Daoy (cell line): ENCODE data around the gene DUOXA2. TPM values are rescaled to one million over a fixed set of nuclear protein-coding genes. Genes with fewer than 3 reads are reported as not detected.
A peak's percentile ranks its signal among the peaks of the same experiment; 100 is the strongest.

Experiments used
- DNase-seq: peaks from one replicate; pipeline ENCODE4 v3.0.0-alpha.2; 2015; ENCODE audit warnings: low read depth
- total RNA-seq: library from RNA; depleted of rRNA; stranded (reverse); fragments of >200 nt; shearing (Covaris generic); gene quantifications from 2 replicates; pipeline ENCODE4 v1.2.3, GENCODE V29; 2014

The DUOXA2 gene
- total RNA-seq, 1 experiment from 2014 or later: not detected

DNA sequence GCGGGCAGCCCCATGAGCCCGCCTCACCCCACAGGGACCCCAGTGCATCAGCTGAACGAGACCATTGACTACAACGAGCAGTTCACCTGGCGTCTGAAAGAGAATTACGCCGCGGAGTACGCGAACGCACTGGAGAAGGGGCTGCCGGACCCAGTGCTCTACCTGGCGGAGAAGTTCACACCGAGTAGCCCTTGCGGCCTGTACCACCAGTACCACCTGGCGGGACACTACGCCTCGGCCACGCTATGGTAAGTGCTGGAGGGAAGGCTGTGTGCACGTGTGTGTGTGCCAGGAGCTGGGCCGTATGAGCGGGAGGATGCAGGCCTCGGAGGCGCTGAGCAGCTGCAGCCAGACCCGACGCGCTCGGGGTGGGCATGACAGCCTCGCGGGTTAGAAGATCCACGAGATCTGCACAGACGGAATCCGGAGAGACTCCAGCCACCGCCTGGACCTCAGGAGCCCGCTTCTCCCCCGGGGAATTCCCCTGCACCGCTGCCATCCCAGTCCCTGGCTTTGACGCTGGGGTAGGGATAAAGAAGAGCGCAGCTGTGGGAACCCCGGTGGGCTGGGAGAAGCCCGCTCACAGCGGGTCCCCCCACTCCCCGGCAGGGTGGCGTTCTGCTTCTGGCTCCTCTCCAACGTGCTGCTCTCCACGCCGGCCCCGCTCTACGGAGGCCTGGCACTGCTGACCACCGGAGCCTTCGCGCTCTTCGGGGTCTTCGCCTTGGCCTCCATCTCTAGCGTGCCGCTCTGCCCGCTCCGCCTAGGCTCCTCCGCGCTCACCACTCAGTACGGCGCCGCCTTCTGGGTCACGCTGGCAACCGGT, 2.6 kb downstream of the DUOXA2 start:
- no peak for DNase-seq

DNA sequence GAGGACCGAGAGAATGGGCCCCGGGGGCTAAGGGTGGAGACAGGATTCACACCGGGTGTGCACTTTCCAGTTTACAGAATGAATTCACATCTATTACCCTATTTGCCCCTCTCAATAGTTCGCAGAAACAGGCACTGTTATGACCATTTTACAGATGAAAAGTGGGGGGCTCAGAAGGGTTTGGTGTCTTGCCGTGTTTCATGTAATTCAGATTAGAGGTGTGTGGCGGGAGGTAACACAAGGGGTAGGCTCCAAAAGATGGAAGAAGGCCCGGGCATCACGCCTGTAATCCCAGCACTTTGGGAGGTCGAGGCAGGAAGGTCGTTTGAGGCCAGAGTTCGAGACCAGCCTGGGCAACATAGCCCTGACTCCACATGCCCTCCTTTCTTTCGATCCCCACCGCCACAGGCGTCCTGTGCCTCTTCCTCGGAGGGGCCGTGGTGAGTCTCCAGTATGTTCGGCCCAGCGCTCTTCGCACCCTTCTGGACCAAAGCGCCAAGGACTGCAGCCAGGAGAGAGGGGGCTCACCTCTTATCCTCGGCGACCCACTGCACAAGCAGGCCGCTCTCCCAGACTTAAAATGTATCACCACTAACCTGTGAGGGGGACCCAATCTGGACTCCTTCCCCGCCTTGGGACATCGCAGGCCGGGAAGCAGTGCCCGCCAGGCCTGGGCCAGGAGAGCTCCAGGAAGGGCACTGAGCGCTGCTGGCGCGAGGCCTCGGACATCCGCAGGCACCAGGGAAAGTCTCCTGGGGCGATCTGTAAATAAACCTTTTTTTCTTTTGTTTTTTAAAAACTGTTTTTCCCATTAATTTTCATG, 3.4 kb downstream of the DUOXA2 start:
- DNase-seq: no peak

DNA sequence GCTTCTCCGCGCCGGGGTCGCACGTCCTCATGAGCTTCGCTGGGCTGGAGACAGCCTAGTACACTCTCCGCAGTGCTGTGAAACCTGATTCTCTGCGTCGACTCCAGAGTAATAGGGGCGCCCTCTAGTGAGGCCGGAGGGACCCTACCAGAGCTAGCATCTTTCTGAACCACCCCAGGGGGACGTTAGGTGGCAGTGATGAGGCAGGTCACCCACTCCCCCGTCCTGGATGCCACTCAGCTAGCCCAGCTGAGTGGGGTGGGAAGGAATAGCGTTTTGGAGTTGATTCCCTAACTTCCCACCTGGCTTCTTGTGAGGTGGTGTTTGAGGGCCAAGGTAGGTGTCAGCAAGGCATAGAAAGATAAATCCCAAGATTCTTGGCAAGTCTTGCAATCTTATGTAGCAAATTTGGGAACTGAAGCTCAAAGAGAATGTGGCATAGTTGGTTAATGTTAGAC, 4.0 kb downstream of the DUOXA2 start:
- peak; percentile 88 for DNase-seq

DNA sequence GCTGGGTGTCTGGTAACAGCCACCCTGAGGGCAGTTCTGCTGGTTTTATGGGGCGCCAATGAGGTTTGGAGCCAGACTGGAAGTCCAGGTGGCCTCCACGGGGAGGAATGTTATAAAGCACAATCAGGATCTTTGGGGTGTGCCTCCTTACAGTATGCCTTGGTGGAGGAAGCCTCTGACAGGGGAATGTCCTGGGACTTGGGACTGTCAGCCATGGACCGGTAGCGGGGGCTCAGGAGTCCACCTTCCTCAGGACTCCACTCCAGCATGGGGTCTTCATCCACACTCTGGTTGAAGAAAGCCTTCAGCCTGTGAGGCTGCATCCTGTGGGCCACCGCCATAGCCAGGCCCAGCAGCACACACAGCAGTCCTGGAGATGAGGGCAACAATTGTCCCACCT, 4.9 kb downstream of the DUOXA2 start:
- no peak for DNase-seq

DNA sequence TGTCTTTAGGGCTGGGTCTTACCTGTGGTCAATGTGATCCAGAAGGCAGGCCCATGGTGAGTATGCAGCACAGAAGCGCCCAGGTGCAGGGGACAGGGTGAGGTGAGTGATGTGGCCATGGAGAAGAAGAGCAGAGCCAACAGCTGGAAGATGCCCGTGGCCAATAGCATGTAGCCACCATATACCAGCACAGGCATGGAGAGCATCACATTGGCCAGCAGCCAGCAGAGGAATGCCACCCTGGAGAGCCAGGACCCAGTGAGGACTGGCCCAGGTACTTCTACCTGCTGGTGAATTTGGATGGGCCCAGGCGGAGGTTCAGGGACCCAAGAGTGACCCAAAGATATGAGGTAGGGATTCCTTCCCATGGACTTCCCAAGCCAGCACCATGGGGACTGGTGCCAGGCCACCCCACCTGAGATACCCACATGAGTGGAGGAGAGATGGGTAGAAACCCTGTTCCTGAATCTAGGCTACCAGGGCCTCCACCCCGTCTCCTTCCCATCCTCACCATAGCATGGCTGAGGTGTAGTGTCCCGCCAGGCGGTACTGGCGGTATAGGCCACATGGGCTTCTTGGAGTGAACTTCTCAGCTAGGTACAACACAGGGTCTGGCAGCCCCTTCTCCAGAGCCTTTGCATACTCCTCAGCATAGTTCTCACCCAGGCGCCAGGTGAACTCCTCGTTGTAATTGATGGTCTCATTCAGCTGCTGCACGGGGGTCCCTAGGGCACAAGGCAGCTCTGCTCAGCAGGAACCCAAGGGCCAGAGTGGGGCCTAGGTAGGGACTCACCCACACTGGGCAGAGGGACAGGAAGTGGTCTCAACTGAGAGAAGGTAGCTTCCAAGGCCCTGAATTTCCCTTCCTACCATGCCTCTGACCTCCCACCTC, 6.2 kb downstream of the DUOXA2 start:
- no peak for DNase-seq

DNA sequence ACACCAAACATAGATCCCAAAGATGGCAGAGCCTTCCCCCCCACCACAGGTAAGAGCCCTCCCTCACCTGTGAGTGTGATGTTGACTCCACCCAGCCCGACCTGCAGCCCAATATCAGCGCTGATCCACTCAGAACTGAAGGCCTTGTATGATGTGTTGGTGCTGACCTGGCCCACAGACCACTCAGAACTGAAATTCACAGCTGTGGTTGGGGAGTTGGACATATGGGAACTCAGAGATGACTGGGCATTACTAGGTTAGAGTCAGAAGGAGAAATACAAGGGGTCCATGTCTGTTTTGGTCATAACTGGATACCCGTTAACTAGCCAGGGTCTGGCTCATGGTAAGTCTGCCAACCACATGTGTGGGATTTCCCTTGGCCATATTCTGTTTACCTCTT, 6.9 kb downstream of the DUOXA2 start:
- no peak for DNase-seq

DNA sequence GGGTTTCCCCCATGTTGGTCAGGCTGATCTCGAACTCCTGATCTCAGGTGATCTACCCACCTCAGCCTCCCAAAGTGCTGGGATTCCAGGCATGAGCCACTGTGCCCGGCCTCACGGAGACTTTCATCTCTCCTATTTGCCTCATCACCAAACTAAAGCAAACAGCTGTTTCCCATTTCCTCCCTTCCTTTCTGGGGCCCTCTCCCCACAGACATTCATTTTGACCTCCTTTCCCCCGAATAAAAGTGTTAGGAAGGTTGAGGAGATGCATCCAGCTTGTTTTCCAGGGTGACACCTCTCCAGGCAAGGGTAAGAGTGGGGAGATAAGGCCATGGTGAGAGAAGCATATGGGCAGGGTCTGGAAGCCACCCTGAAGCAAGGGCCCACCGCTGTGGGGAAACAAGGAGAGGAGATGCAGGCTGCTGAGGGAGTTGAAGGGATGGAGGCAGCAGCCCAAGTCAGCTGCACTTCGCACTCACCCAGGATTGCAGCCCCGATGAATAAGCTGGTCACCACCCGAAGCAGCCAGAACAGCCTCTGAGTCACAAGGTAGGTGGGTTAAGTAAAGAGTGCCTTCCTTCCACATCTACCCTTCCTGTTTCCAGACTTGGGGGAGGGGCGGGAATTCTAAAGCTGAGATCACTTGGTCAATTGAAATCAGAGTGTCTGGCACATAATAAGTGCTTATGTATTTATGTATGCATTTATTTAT, 7.7 kb downstream of the DUOXA2 start:
- DNase-seq: peak; percentile 90

DNA sequence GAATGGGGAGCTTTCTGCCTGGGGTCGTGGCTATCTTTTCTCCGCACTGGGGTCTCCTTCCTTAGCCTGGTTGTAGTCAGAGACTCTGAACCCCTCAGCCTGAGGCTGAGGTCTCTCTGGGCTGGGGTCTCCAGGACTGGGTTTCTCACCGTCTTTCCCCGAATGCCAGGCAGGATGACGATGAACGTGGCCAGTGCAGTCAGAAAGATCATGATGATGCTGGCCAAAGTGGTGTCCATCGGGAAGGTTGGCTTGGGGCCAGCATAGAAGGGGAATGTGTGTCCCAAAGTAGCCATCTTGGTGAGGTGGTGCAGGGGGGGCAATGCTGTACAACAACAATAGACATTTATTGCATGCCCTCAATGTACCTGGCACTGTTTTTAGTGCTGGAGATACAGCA, 8.6 kb downstream of the DUOXA2 start:
- no peak for DNase-seq

DNA sequence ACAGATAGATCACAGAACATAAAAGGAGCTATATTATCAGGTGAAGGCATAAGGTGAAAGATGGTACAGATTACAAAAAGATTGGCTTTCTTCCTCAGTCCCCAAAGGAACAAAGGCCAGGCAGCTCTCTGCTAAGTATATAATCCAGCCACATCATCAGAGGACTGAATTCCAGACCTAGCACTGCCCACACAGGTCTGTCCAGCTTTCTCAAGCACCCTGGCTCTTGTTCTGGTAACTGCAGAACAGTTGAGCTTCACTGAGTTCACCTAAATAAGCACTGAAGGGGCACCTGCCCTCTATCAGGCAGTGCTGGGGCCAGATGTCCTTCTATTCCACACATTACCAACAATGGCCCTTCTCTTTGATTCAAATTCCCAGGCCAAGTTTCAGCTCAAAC, 9.3 kb downstream of the DUOXA2 start:
- DNase-seq: no peak

DNA sequence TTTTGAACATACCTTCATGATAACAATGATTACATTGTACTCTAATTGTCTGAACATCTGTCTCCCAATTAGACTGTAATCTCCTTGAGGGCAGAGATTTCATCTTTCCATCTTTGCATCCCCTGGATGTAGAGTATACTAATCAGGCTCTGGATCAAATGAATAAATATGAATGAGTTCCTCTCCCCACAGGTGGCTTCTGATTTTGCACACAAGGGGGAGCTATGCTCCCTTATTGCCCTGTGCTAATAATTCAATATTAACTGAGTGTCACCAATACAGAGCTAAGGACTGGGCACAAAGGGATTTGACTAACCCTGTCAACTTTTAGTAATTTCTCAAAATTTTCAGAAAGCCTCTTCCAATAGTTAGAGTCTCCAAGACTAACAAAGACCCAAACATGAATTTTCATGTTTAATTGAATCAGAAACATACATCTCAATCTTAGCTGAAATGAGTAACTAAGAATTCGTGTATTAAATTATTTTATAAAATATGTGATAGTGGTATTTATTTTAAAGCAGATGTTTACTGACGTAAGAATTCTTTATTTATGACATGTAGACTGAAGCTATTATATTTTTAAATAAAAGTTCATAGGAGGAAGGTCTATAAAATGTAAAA, 12.5 kb downstream of the DUOXA2 start:
- DNase-seq: no peak

DNA sequence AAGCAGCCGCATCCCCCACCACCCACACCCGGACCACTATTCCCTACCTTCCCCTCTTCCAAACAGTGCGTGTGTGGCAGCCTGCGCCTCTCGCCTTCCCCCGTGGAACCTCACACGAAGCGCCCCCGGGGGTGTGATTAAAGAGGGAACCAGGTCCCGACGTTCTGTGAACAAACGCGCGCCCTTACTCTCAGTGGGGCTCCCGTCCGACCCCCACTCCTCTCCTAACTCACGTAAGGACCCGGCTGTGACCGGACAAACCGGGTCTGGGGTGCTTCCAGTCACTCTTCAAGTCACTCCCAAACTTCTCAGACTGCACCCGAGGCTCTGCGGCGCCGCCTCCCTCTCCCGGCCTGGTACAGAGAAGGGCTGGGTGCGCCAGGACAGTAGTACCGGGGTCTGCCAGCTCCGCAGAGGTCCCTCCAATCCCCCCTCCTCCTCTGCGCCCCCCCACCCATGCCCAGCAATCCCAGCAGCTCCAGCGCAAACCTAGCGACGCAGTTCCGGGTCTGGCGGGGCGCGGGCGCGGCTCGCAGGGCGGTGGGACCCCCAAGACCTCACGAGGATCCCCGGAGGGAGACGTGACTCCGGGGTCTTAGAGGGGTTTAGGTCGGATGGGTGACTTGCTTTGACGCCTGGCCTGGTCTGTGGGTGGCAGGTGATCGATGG, 15.0 kb downstream of the DUOXA2 start:
- DNase-seq: no peak

DNA sequence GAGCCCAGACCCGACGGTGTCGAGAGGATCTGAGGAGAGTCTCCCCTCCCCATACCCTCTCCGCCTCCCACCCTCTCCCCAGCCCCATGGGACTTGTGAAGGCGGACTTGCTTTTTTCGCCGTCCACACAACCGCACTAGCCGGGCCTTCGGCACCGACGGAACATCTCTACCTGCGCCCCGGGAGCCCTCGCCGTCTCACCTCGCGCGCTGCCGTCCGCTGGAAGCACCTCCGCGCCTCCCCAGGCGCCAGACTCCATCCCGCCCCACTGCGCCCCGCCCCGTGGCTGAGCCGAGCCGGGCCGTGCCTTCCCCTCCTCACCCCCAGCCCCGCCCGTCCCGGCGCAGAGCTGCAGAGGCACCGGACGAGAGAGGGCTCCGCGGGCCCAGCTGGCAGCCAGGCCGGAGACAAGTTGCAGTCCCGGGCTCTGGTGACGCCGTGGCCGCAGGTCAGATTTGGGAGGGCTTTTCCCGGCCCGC, 15.6 kb downstream of the DUOXA2 start, which contains the start of the genes DUOX1 and DUOXA1:
Gene DUOX1, plus strand, starts transcription at position 344 of the 479 bp plus-strand sequence. CDS start 1,973 bp downstream, outside the sequence.
Gene DUOXA1, minus strand, starts transcription at position 229 of the 479 bp plus-strand sequence. CDS start 6,865 bp downstream, outside the sequence.
- DNase-seq: no peak

DNA sequence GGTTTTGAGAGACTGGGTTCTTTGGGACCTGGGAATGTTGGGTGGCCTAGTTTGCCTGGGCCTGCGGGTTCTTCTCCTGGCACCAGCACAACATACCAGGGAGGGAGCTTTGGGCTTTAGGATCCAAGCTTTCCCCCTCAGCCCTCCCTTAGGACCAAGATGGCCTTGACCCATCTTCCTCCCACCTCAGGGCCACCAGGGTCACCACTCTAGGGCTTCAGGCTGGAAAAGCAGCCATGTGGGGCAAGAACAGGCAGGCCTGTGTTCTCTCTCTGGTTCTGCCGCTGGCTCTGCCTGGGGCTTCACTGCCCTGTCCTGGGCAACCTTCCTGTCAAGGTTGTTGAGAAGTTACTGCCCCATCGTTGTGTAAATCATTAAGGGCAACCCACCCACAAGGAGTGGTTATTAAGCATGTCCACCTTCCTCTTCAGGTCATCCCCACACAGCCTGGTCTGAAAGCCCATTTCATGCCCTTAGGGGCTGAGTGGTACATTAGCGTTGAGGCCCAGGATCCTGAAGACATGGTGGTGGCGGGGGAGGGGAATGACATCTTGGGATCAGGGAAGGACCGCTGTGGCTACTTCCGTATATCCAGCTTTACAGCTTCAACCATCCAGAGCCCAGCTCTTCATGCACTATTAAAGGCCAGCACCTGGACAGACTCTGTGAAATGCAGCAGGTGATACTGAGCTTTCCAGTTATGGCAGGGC, 16.3 kb downstream of the DUOXA2 start:
- no peak for DNase-seq

DNA sequence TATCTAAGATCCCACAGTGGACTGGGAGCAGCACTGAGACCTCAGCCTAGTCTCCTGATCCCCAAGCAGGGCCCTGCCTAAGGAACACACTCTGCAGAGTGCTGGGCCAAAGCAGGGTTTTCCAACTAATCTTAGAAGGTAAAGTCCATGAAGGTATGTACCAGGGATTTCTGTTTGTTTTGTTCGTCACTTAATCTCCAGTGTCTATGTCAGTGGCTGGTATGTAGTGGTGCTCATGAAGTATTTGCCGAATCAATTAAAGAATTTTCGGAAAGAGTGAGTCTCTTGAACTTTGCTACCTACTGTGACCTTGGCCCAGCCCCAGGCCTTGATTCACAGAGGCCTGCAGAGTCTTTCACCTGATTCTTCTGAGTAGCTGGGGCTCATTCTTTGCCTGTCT, 17.4 kb downstream of the DUOXA2 start:
- DNase-seq: no peak

DNA sequence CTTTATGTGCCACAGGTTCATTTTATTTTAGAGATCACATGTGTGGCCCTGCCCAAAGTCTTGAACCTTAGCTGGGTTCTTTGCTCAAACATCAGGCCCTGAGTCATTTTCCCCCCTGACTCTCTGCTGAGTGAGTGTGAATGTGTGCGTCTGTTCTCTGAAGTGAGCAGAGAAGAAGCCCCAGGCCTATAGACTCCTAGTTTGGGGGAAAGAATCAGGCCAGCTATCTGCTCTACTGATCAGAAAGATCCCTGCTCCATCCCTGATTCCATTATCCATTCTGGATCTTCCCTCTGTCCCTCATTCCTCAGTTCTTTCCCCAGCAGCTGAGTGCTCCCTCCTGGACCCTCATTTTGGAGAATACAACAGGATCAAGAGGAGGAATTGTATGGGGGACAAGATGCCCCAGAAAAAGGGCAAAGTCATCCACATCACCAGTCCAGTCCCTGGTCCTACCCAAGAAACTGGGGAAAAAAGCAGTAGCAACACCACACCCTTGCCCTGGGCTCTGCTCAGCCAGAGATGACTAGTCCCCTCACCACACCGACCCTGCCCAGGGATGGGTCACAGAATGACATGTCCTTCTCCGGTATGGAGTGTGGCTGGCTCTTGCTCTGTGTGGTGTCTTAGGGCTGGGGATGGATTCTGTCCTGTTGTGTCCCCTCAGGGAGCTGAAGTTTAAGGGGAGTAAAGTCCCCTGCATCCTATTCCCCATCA, 18.9 kb downstream of the DUOXA2 start:
- no peak for DNase-seq

DNA sequence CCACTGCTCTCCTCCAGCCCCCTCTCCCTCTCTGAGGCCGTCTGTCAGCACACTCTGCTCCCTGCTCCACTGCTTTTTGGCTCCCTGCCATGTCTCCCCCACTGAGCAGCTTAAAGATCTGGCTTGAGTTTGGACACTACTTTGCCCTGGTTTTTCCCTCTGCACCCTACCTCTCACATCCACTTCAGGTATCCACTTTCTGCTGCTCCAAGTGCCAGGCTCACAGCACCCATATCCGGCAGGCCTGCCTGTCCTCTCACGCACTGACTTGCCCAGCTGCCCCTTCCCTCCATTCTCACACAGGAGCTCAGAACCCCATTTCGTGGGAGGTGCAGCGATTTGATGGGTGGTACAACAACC, 19.4 kb downstream of the DUOXA2 start:
- no peak for DNase-seq

DNA sequence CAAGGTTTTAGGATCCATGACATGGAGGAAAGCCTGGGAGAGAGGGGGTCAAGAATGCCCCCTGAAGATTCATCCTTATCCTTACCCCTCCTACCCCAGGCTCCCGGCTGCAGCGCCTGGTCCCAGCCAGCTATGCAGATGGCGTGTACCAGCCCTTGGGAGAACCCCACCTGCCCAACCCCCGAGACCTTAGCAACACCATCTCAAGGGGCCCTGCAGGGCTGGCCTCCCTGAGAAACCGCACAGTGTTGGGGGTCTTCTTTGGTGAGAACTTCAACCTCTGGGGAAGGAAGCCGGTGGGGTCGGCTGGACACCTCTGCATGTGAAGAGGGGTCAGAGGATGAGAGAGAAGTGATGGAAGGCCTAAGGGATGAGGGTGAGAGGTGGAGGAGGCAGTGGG, 19.9 kb downstream of the DUOXA2 start:
- no peak for DNase-seq
